Neural crest cell (in vitro differentiated cells): ENCODE measurements around the gene PACRG. TPM values are rescaled to one million over a fixed set of nuclear protein-coding genes. Genes with fewer than 3 reads are reported as not detected.

Experiments
- DNase-seq: peaks from one replicate; pipeline ENCODE4 v3.0.0; 2021; ENCODE audit warnings: low read depth, mixed read lengths, low spot score
- H3K27ac Mint-ChIP-seq: one replicate; pipeline ENCODE4 v1.8.0; 2021; ENCODE audit warnings: mild to moderate bottlenecking, mixed read lengths; ENCODE audit not compliant: unreplicated experiment
- H3K27me3 Mint-ChIP-seq: 2 replicates; pipeline ENCODE4 v1.8.0; 2021; ENCODE audit warnings: low read depth, mild to moderate bottlenecking, mixed read lengths
- H3K36me3 Mint-ChIP-seq: 2 replicates; pipeline ENCODE4 v1.8.0; 2021; ENCODE audit warnings: low read depth, mild to moderate bottlenecking, mixed read lengths
- H3K4me1 Mint-ChIP-seq: 2 replicates; pipeline ENCODE4 v1.8.0; 2021; ENCODE audit warnings: mixed read lengths
- H3K4me3 Mint-ChIP-seq: one replicate; pipeline ENCODE4 v1.8.0; 2021; ENCODE audit warnings: mild to moderate bottlenecking, mixed read lengths
- H3K9me3 Mint-ChIP-seq: 2 replicates; pipeline ENCODE4 v1.8.0; 2021; ENCODE audit warnings: mixed read lengths
- CTCF ChIP-seq: fragments of 200-600 bp; sonication (generic); conservative IDR thresholded peaks from 2 replicates; pipeline ENCODE4 v1.5.0; 2021; ENCODE audit warnings: antibody characterized with exemption, mild to moderate bottlenecking
- total RNA-seq: library from RNA; stranded (reverse); gene quantifications from 2 replicates; pipeline ENCODE4 v1.2.1, GENCODE V29; 2021

PACRG gene
- total RNA-seq, 1 donor from 2014 or later = 1.8 TPM

- H3K4me3 Mint-ChIP-seq = no peak overlapping the region
- peaks cover 9% of the 10 kb centered on the region for H3K9me3 Mint-ChIP-seq
- DNase-seq = no peak
- H3K27me3 Mint-ChIP-seq = no peaks in the 10 kb centered on the region
- H3K27ac Mint-ChIP-seq = no peak overlapping the region
- no peak for TF ChIP-seq CTCF
- peaks cover 7% of the 10 kb centered on the region for H3K36me3 Mint-ChIP-seq
- H3K4me1 Mint-ChIP-seq = peaks cover 63% of the 10 kb centered on the region
These were observed 522.3 kb downstream of the PACRG start for GRCh38 chr6:163250116-163250515.

GRCh38 chr6:163252061-163252591 lies 524.4 kb downstream of the PACRG start:
- no peak for DNase-seq
- Mint-ChIP-seq H3K36me3 (no peaks in the 10 kb centered on the region), H3K4me3 (no peak overlapping the region), H3K9me3 (peaks cover 4% of the 10 kb centered on the region), H3K27ac (peak overlapping the region; percentile 32), H3K4me1 (peaks cover 46% of the 10 kb centered on the region), H3K27me3 (no peaks in the 10 kb centered on the region)
- no peak for TF ChIP-seq CTCF

- no peaks in the 10 kb centered on the region for H3K27me3 Mint-ChIP-seq
- H3K4me3 Mint-ChIP-seq = no peak overlapping the region
- H3K4me1 Mint-ChIP-seq = peaks cover 32% of the 10 kb centered on the region
- no peaks in the 10 kb centered on the region for H3K36me3 Mint-ChIP-seq
- TF ChIP-seq CTCF = no peak
- peaks cover 4% of the 10 kb centered on the region for H3K9me3 Mint-ChIP-seq
- H3K27ac Mint-ChIP-seq = no peak overlapping the region
- no peak for DNase-seq
These were observed 525.9 kb downstream of the PACRG start for GRCh38 chr6:163253556-163254213.

GRCh38 chr6:163254341-163254835 lies 526.6 kb downstream of the PACRG start:
- DNase-seq = no peak
- H3K4me3 Mint-ChIP-seq = peak overlapping the region; percentile 14
- no peaks in the 10 kb centered on the region for H3K36me3 Mint-ChIP-seq
- peaks cover 6% of the 10 kb centered on the region for H3K9me3 Mint-ChIP-seq
- no peak overlapping the region for H3K27ac Mint-ChIP-seq
- H3K4me1 Mint-ChIP-seq = peaks cover 28% of the 10 kb centered on the region
- no peaks in the 10 kb centered on the region for H3K27me3 Mint-ChIP-seq
- no peak for TF ChIP-seq CTCF

GRCh38 chr6:163255265-163255664 lies 527.5 kb downstream of the PACRG start:
- Mint-ChIP-seq H3K27ac (no peak overlapping the region), H3K4me1 (peaks cover 34% of the 10 kb centered on the region), H3K9me3 (peaks cover 11% of the 10 kb centered on the region), H3K4me3 (no peak overlapping the region), H3K27me3 (no peaks in the 10 kb centered on the region), H3K36me3 (peaks cover 3% of the 10 kb centered on the region)
- no peak for DNase-seq
- no peak for TF ChIP-seq CTCF
